Karpas-422 (cell line): Measurements from ENCODE around the gene CPN2. TPM values are rescaled to one million over a fixed set of nuclear protein-coding genes. Genes with fewer than 3 reads are reported as not detected.

Experiments
- DNase-seq: peaks from one replicate; pipeline ENCODE4 v3.0.0-alpha.2; 2015
- H2AFZ ChIP-seq: fragments of 200-600 bp; sonication (generic); 2 replicates; pipeline ENCODE4 v1.6.1; 2014; ENCODE audit warnings: antibody characterized with exemption, low read length, mixed read lengths
- H3K27ac ChIP-seq: fragments of 200-600 bp; sonication (generic); 2 replicates; pipeline ENCODE4 v1.5.1; 2014; ENCODE audit warnings: mild to moderate bottlenecking, low read length, moderate library complexity
- H3K27me3 ChIP-seq: fragments of 200-600 bp; sonication (generic); 2 replicates; pipeline ENCODE4 v1.6.1; 2014; ENCODE audit warnings: low read length, mixed read lengths
- H3K36me3 ChIP-seq: fragments of 200-600 bp; sonication (generic); 2 replicates; pipeline ENCODE4 v1.6.1; 2014; ENCODE audit warnings: low read length, mixed read lengths; ENCODE audit not compliant: insufficient read depth
- H3K4me1 ChIP-seq: fragments of 200-600 bp; sonication (generic); 2 replicates; pipeline ENCODE4 v1.6.1; 2014; ENCODE audit warnings: mild to moderate bottlenecking, low read length, mixed read lengths
- H3K4me2 ChIP-seq: fragments of 200-600 bp; sonication (generic); 2 replicates; pipeline ENCODE4 v1.6.1; 2014; ENCODE audit warnings: low read length, low read depth, mild to moderate bottlenecking; ENCODE audit not compliant: poor library complexity, severe bottlenecking
- H3K4me3 ChIP-seq: fragments of 200-600 bp; sonication (generic); 2 replicates; pipeline ENCODE4 v1.5.1; 2014; ENCODE audit warnings: mild to moderate bottlenecking, antibody characterized with exemption, low read length, mixed read lengths
- H3K79me2 ChIP-seq: fragments of 200-600 bp; sonication (generic); 2 replicates; pipeline ENCODE4 v1.6.1; 2014; ENCODE audit warnings: mild to moderate bottlenecking, low read length, mixed read lengths
- H3K9ac ChIP-seq: fragments of 200-600 bp; sonication (generic); 2 replicates; pipeline ENCODE4 v1.6.0; 2014; ENCODE audit warnings: low read length
- H3K9me2 ChIP-seq: fragments of 200-600 bp; sonication (generic), shearing (Covaris generic); replicated peaks from 2 replicates; pipeline ENCODE4 v1.6.0; 2014; ENCODE audit warnings: mild to moderate bottlenecking, low read length, moderate library complexity; ENCODE audit not compliant: insufficient read depth
- H3K9me3 ChIP-seq: fragments of 300-700, 200-600 bp; sonication (generic); 2 replicates; pipeline ENCODE4 v1.6.1; 2014; ENCODE audit warnings: low read length, mixed read lengths
- H4K20me1 ChIP-seq: fragments of 200-600 bp; sonication (generic); 2 replicates; pipeline ENCODE4 v1.6.1; 2014; ENCODE audit warnings: mild to moderate bottlenecking, antibody characterized with exemption, low read length, low read depth; ENCODE audit not compliant: insufficient read depth
- total RNA-seq: library from RNA; depleted of rRNA; stranded (reverse); fragments of >200 nt; shearing (Covaris generic); gene quantifications from 2 replicates; pipeline ENCODE4 v1.2.3, GENCODE V29; 2014; ENCODE audit warnings: low replicate concordance

Gene CPN2
- total RNA-seq, 1 experiment from 2014 or later, result not detected

GRCh38 chr3:194322678-194323211 lies 28.4 kb downstream of the CPN2 start:
- Histone ChIP-seq H3K27me3 (no peaks in the 10 kb centered on the region; the same call in 1 of the 2 replicates), H3K9me2 (no peaks in the 10 kb centered on the region), H4K20me1 (no peaks in the 10 kb centered on the region), H3K4me3 (no peak overlapping the region), H3K36me3 (no peaks in the 10 kb centered on the region), H3K9ac (no peak overlapping the region), H2AFZ (no peak overlapping the region), H3K4me2 (no peak overlapping the region), H3K27ac (no peak overlapping the region), H3K9me3 (peaks cover 30% of the 10 kb centered on the region; the same call in 1 of the 2 replicates), H3K4me1 (no peaks in the 10 kb centered on the region), H3K79me2 (no peaks in the 10 kb centered on the region)
- DNase-seq, result no peak

GRCh38 chr3:194321693-194322640 lies 29.2 kb downstream of the CPN2 start:
- Histone ChIP-seq H3K27ac (no peak overlapping the region), H4K20me1 (no peaks in the 10 kb centered on the region), H3K9ac (no peak overlapping the region), H3K9me2 (no peaks in the 10 kb centered on the region), H3K9me3 (peaks cover 28% of the 10 kb centered on the region; the same call in 1 of the 2 replicates), H3K4me2 (no peak overlapping the region), H3K4me1 (no peaks in the 10 kb centered on the region), H3K36me3 (no peaks in the 10 kb centered on the region), H3K27me3 (no peaks in the 10 kb centered on the region; the same call in 1 of the 2 replicates), H3K4me3 (no peak overlapping the region), H2AFZ (no peak overlapping the region), H3K79me2 (no peaks in the 10 kb centered on the region)
- no peak for DNase-seq

- Histone ChIP-seq H3K79me2 (no peaks in the 10 kb centered on the region), H3K27ac (no peak overlapping the region), H3K4me1 (no peaks in the 10 kb centered on the region), H3K9me3 (peaks cover 17% of the 10 kb centered on the region; the same call in 1 of the 2 replicates), H2AFZ (no peak overlapping the region), H3K9ac (no peak overlapping the region), H3K4me2 (no peak overlapping the region), H3K36me3 (no peaks in the 10 kb centered on the region), H3K9me2 (no peaks in the 10 kb centered on the region), H3K4me3 (no peak overlapping the region), H3K27me3 (no peaks in the 10 kb centered on the region; the same call in 1 of the 2 replicates), H4K20me1 (no peaks in the 10 kb centered on the region)
- DNase-seq, result no peak
Observed at GRCh38 chr3:194320744-194321243, 30.3 kb downstream of the CPN2 start.

GRCh38 chr3:194320100-194320499 lies 31.0 kb downstream of the CPN2 start:
- Histone ChIP-seq H3K79me2 (no peaks in the 10 kb centered on the region), H3K4me2 (no peak overlapping the region)

GRCh38 chr3:194318511-194319161 lies 32.5 kb downstream of the CPN2 start:
- no peak overlapping the region for H3K4me2 ChIP-seq

More at GRCh38 chr3:194320100-194320499, 31.0 kb downstream of the CPN2 start:
- peaks cover 5% of the 10 kb centered on the region for H3K4me1 ChIP-seq
- H3K9ac ChIP-seq, result no peak overlapping the region
- no peaks in the 10 kb centered on the region for H4K20me1 ChIP-seq
- no peaks in the 10 kb centered on the region for H3K36me3 ChIP-seq
- peaks cover 10% of the 10 kb centered on the region; the same call in 1 of the 2 replicates for H3K9me3 ChIP-seq
- H3K9me2 ChIP-seq, result no peaks in the 10 kb centered on the region
- no peak overlapping the region for H3K27ac ChIP-seq
- no peak overlapping the region for H3K4me3 ChIP-seq
- DNase-seq, result no peak
- no peaks in the 10 kb centered on the region; the same call in 1 of the 2 replicates for H3K27me3 ChIP-seq
- no peak overlapping the region for H2AFZ ChIP-seq

GRCh38 chr3:194316918-194317317 lies 34.2 kb downstream of the CPN2 start:
- H3K27ac ChIP-seq, result no peak overlapping the region
- H3K9ac ChIP-seq, result no peak overlapping the region
- H3K9me2 ChIP-seq, result no peaks in the 10 kb centered on the region
- no peak overlapping the region for H2AFZ ChIP-seq
- no peak overlapping the region for H3K4me3 ChIP-seq
- no peak overlapping the region for H3K4me2 ChIP-seq
- H3K4me1 ChIP-seq, result peaks cover 6% of the 10 kb centered on the region
- H3K79me2 ChIP-seq, result no peaks in the 10 kb centered on the region
- no peak for DNase-seq
- H3K36me3 ChIP-seq, result no peaks in the 10 kb centered on the region
- peaks cover 5% of the 10 kb centered on the region; the same call in 1 of the 2 replicates for H3K9me3 ChIP-seq
- H3K27me3 ChIP-seq, result no peaks in the 10 kb centered on the region; the same call in 1 of the 2 replicates
- no peaks in the 10 kb centered on the region for H4K20me1 ChIP-seq

More at GRCh38 chr3:194318511-194319161, 32.5 kb downstream of the CPN2 start:
- no peaks in the 10 kb centered on the region for H3K9me2 ChIP-seq
- H2AFZ ChIP-seq, result no peak overlapping the region
- no peaks in the 10 kb centered on the region for H3K36me3 ChIP-seq
- peaks cover 5% of the 10 kb centered on the region; the same call in 1 of the 2 replicates for H3K9me3 ChIP-seq
- no peaks in the 10 kb centered on the region; the same call in 1 of the 2 replicates for H3K27me3 ChIP-seq
- H3K79me2 ChIP-seq, result no peaks in the 10 kb centered on the region
- no peaks in the 10 kb centered on the region for H4K20me1 ChIP-seq
- no peak for DNase-seq
- H3K4me1 ChIP-seq, result peaks cover 6% of the 10 kb centered on the region
- no peak overlapping the region for H3K27ac ChIP-seq
- no peak overlapping the region for H3K9ac ChIP-seq
- H3K4me3 ChIP-seq, result no peak overlapping the region

- H3K4me1 ChIP-seq, result peaks cover 6% of the 10 kb centered on the region
- DNase-seq, result no peak
- H3K9me3 ChIP-seq, result peaks cover 5% of the 10 kb centered on the region; the same call in 1 of the 2 replicates
- no peak overlapping the region for H3K9ac ChIP-seq
- no peak overlapping the region for H2AFZ ChIP-seq
- H3K36me3 ChIP-seq, result no peaks in the 10 kb centered on the region
- H3K27ac ChIP-seq, result no peak overlapping the region
- peak overlapping the region; percentile 62; the same call in 1 of the 2 replicates for H3K4me3 ChIP-seq
- peak overlapping the region; percentile 84 for H3K4me2 ChIP-seq
- H3K27me3 ChIP-seq, result no peaks in the 10 kb centered on the region; the same call in 1 of the 2 replicates
- no peaks in the 10 kb centered on the region for H4K20me1 ChIP-seq
- no peaks in the 10 kb centered on the region for H3K79me2 ChIP-seq
- H3K9me2 ChIP-seq, result no peaks in the 10 kb centered on the region
Observed at GRCh38 chr3:194315965-194316361, 35.2 kb downstream of the CPN2 start.
